RPMI7951 (cell line): ENCODE data around the gene WNT16. TPM values are rescaled to one million over a fixed set of nuclear protein-coding genes. Genes with fewer than 3 reads are reported as not detected.

Experiments used
- DNase-seq: peaks from one replicate; pipeline ENCODE4 v3.0.0-alpha.2; 2012; ENCODE audit warnings: low read depth
- total RNA-seq: library from RNA; depleted of rRNA; stranded (reverse); fragments of >200 nt; shearing (Covaris generic); gene quantifications from 2 replicates; pipeline ENCODE4 v1.2.3, GENCODE V29; 2014

The WNT16 gene
- total RNA-seq, 1 experiment from 2014 or later = not detected

DNA sequence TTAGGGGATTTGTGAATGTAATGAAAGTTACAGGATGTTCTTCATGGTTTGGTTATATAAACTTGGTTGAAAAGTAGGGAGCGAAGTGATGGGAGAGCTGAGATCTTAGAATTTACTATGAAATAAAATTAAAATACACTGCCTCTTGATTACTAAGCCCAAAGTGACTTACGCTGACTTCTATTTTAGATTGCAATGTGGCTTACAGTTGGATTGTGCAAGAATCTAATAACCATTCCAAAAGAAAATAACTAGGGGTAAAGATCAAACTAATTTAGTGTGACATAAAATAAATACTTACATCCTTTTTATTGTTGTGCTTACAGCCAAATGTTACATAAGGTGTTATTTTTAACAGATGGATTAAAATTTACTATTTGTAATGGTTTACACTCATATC is 15.3 kb downstream of the WNT16 start:
- DNase-seq = no peak

DNA sequence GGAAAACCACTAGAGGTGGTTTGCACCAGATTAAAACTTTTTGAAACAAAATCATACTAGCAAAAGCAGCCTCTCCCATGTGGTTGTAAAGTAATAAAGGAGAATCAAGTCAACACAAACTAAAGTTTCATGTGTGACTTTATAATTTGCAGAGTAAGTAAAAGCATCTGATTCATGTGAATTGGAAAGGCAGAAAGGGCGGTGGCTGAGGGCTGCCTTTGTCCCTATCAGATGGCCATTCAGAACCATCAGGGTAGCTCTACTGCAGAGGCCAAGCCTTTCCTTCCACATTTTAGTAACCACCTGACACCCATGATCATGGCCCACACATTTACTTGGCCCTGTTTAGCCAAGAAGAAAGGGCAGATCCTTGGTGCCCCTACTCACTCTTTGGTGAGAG is 15.7 kb downstream of the WNT16 start:
- no peak for DNase-seq

DNA sequence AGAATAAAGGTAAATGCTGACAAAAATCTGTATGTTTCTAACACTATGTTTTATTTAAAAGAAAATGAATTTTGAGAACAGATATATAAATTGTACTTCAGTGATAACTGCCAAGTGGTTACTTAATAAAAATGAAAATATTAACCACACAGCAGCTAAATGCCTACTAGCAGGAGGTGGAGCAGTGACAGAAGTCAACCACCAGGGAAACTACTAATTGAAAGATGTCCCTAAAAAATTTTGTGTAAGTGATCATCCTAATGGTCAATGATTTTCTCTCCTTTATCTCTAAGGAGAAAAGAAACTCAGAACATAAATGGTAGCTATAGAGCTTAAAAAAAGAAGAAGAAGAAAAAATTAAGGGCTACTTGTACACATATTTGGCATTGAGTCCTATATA is 22.9 kb downstream of the WNT16 start:
- DNase-seq = no peak

DNA sequence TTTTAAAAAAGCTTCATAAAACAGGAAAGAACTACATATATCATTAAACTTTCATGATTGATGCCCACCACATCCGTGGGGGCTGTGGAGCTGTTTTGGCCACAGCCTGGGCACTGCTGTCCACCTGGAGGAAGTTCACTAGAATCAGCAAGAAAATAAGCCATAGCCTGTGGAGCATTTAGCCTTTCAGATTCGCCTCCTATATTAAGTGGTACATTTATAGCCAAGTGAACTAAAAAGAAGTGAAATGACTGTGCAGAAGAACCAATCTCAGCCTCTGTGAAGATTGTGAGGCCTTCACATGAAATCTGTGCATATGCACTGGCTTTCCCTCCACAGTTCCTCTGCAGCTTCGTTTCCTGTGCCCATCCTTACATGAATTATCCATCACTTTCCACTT is 23.5 kb downstream of the WNT16 start:
- no peak for DNase-seq

DNA sequence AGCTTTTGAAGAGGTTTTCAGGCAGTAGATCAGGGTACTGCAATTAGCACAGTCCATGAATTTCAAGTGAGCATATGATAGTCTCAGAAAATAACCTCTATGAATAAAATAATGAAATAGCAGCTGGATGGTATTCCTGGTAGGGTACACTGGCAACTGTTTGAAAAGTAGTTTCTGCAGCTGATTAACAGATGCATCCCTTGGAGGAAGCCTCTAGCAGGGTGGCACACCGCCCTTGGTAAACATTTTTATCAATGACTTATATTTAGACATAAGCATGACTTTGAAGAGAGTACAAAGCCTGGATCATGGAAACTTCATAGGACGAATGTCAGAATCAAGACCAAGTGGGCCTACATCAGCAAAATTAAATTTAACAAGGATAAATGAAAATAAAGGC is 26.8 kb downstream of the WNT16 start:
- DNase-seq = no peak

DNA sequence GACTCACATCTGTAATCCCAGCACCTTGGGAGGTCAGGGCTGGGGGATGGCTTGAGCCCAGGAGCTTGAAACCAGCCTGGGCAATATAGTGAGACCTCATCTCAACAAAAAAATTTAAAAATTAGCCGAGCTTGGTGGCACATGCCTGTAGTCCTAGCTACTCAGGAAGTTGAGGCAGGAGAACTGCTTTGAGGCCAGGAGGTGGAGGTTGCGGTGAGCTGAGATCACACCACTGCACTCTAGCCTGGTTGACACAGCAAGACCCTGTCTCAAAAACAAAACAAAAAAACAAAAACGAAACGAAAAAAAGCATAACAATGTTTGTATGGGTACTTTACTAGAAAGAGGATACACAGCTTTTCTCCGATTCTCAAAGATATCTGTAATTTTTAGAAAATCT is 31.8 kb downstream of the WNT16 start:
- no peak for DNase-seq

DNA sequence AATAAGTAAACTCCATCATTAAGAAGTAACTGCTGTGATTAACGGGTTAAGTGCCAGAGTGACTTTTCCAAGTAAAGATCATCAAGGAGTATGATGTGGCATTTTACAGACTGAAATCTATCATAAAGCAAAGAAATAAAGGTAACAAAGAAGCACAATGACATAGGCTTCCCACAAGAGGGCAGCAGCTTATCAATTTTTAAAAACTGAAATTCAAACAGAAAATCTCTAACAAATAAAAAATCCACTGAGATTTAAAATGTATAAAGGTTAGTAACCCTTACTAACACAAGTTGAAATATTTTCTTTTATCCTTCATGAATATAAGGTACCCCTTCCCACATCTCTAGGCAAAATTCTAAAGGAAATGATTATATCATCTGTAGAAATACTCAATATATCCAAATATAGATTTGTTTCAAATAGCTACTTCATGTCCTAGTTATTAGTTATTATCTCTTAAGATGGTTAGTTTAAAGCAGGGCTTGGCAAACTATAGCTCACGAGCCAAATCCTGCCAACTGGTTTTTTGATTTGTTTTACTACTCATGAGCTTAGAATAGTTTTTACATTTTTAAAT is 38.1 kb downstream of the WNT16 start:
- DNase-seq = peak; percentile 36

DNA sequence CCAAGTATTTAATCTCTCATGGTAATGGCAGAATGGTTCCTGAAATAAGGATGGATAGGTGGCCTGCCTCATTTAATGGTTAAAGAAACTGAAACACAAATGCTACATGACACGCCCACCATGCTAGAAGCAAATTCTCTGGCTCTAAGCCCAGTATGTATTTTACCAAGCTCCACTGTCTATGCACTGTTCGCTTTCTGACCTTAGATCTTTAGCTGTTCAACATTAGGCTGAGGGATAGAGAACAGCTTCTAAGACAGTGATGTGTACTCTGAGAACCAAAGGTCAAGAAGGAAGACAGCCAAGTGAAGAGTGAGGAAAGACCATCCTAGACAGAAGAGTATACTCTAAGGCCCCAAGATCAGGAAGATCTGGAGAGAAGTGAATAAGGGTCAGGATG is 40.7 kb downstream of the WNT16 start:
- DNase-seq = peak; percentile 23

DNA sequence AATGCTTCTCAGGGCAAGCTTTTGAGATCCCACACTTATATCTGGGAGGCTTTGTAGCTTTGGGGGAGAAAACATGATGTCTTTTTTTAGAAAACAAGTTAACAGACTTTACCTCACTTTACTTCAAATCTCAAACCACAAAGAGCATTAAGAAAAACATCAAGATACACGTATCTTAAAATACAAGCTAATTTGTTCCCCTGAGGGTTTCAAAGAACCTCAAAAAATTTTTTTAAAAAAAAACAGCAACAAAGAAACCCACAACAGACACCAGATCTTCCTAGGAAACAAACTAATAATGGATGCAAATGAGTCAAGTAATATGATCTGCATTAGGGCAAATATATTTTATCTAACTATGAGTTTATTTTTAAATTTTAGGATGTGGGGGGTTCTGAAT is 42.6 kb downstream of the WNT16 start:
- DNase-seq = no peak

DNA sequence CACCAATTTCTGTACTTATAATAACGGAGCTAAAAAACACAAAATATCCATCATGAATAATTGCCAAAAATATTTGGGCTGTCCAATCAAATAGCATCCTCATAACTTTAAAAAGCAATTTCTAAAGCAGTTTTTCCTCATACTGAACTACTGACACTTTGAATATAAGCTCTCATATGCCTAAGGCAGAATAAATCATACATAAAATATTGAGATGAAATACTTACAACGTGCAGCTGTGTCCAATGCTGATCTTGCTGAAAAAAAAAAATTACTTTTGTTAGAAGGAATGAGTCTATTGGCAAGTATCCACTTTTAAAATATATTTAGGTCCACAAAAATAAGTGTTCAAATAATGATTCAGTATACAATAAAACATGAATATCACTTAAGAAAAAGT is 43.1 kb downstream of the WNT16 start:
- no peak for DNase-seq

DNA sequence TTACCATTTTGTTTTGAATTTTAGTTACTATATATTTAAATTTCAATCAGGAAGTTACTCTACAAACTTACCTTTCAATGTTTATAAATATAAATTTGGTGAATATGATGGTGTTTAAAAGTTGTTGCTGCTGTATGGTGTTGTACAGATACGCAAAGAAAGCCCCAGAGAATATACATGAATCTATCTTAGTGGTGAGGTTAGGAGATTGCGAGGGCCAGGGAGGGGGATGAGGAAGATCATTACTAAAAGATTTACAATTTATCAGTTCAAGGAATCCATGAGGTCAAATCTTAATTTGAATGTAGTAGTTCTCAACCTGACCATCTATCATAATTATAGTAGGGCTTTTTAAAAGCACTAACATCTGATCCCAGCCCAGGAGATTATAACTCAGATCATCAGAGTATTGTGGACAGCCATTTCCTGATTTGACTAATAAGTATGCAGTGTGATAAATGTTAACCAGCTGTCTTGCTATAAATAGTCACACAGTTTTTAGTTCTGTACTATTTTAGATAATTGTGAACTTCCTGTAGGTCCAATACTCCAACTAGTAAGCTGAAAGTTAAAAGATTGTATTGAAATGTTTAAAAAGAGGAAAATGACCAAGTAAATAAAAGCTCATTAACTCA is 43.7 kb downstream of the WNT16 start:
- DNase-seq = peak; percentile 34

DNA sequence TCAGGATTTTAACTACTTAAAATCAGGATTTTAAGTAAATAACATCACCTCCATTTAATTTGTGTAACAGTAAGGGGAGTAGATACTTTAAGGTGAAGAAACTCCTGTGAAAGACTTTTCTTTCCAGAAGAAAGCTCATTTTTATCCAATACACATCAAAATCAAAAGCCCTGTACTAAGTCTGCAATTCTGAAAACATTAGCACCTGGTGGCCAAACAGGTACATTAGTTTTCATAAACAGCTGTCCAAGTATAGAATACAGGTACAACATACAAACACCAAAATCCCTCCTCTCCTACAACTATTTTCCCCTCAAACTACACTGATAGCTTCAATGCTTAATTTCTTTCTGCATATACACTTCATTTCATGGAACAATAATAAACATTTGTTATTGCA is 44.4 kb downstream of the WNT16 start:
- no peak for DNase-seq

DNA sequence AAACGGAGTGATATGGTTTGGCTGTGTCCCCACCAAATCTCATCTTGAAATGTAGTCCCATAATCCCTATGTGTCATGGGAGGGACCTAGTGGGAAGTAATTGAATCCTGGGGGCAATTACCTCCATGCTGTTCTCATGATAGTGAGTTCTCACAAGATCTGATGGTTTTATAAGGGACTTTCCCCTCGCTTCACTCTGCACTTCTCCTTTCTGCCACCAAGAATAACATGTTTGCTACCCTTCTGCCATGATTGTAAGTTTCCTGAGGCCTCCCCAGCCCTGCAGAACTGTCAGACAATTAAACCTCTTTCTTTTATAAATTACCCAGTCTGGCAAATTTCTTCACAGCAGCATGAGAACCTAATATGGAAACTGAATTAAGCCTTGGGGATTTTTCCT is 48.2 kb downstream of the WNT16 start:
- DNase-seq = no peak

DNA sequence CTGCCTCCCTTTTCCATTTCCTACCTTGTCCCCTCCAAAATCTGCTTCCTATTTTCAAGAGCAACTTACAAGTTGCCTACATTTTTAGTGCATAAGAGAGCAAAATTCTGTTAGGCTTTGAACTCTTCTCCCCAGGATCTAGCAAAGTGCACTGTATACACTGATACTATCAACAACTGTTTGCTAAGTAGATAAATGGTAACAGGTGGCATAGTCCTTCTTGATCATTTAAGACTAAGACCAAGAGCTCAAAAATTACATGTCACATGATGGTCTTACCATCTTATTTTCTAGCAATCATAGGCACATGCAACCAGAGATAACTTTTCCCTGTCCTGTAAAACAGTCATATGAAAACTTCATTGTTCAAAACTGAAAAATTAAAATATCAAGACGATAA is 51.1 kb downstream of the WNT16 start:
- DNase-seq = no peak

DNA sequence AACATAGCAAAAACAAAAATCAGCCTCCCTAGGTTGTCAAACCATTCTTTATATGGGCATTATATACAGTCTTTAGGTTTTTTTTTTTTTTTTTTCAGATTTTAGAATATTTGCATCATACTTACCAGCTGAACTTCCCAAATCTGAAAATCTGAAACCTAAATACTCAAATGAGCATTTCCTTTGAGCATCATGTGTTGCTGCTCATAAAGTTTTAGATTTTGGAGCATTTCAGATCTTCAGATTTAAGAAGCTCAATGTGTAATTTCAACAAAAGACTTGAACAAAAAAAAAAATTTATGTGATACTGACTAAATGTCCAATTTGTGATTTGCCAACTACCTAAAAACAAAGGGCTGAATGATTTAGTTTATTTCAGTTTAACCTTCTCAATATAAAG is 53.7 kb downstream of the WNT16 start:
- no peak for DNase-seq

DNA sequence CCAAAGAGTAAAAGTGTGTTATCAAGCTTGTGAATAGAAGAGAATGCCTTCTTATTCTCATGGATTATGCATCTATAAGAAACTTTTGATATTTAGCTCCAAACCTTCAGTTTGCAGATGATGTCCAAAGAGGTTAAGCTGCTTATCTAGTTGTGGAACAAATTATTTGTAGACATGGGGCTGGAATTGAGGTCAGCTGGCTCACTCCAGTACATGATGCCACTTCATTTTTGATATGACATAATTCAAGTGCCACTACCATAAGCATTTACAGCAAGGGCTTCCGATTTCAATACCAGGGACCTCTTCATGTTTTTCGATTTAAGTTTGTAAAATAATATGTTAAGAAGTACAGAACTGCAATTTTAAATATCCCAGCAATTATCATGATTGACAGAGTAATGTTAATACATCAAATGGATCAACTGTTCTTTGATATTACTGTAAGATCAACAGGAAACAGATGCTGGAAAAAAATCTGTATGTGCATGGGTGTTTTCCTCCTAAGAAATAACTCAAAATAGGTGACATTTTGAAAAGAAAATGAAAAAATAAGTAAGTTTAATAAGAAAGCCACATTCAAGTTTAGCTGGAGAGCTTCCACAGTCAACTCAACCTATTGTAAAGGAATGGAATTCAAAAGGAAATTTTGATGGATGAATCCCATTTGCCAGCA is 54.6 kb downstream of the WNT16 start:
- no peak for DNase-seq

DNA sequence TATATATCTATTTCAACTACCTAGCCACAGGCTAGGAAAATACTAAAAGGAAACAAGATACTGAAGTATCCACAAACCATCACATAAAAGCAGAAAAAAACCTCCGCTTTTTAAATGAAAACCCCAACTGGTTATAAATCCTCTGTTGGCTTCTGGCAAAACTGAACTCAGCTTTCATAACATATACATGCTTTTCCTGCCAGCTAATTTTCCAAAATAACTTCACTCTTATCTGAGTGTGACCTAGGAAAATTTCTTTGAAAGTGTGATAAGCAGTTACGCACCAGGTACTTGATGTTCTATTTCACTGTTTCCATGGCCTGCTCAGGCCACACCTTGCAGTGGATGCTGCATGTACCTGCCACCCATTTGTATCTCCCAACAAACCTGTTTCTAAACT is 55.5 kb downstream of the WNT16 start:
- no peak for DNase-seq

DNA sequence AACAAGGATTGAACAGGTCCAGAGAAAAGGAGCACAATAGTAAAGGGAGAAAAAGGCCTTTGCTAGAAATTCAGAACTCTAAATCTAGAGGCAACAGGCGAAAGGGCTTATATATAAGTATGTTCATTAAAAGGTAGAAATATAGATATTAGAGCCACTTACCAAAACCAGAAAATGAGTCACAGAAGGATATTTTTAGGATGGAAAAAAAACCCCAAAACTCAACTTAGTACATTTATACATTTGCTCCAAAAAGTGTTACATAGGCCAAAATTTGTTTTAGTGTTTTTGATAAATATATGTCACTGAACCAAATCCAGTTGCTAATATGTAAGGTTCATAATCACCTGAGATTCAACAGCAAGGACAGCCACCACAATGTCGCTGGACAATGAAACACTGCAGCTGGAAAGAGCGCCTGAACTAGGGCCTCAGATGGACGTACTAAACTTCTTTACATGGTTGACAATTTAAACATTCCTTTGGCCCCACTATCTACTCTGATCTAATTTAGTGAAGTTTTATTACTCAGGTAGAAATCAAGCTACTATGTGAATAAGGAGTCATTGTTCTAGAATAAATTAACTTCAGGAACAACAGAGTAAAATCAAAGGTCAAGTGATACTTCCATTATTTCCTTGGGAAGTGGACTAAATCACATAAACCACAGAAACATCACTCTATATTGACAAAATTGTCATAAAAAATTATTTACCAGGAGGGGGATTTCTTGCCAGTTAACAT is 56.4 kb downstream of the WNT16 start:
- no peak for DNase-seq

DNA sequence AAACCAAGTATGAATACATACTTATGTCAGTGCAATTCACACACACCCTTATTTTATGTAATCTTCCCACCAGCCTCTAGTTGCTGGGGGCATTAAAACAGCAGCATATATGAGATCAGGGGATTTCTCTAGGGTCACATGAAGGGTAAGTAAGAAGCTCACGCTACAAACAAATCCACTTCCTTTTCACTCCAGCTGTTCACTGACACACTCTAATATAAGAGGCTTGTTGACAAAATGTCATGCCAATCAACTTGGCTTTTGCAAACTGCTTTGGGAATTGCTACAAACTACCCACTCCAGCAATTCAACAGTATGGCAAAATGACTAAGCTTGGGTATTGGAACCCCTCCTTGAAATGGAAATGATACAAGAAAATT is 57.0 kb downstream of the WNT16 start:
- peak; percentile 59 for DNase-seq

DNA sequence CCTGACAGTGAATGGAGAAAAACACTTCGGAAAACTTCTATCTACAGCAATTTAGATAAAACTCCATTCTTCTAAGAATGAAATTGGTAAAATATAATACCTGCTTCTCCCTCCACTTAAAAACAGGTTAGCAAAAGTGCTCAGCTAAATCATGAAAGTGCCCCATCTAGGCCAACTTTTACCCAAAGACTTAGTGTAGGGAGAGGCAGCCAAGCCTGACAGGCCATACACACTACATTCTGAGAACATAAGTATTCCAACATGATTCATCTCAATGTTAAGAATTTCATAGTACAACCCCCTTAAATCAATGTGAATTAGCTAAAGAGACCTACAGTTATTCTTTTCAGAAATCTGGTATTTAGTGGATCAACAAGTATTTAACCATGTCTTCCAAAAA is 60.1 kb downstream of the WNT16 start:
- no peak for DNase-seq

DNA sequence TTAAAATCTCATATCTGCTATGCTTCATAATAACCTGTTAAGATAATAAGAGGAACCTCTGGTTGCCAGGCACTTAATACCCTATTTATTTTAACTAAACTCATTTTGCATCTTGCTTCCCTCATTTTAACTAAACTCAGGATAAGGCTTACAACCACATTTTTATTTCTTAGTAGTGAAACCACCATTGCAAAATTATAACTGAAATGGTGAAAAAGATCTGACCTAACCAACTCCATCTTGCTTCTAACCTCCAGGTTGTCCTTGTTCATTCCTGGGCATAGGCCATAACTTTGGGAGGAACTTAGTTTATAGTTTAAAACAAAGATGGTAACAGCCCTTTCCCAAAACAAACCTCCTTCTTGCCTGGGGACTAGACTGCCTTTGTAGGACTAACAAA is 61.3 kb downstream of the WNT16 start:
- DNase-seq = no peak

DNA sequence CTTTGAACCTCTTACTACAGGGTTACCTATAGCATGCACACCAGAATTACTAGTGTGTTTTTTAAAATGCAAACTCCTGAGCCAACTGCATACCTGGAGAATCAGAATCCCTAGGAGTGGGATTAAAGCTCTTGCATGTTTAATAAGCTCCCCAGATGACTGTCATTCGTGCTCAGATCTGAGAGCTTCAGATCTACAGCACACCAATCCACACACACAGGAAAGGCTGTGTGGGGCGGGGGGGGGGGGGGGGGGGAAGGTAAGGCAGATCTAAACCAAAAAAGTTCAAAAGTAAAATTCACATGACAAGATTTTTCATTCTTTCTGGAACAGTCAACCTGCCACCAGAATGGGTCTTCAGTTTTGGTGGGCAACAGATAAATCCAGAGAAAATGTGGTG is 61.8 kb downstream of the WNT16 start:
- DNase-seq = no peak
